ENCODE data around the gene MEGF9. TPM values are rescaled to one million over a fixed set of nuclear protein-coding genes. Genes with fewer than 3 reads are reported as not detected.

Gene MEGF9
- total RNA-seq, 1 donor from 2014 or later: 17.7 TPM

DNA sequence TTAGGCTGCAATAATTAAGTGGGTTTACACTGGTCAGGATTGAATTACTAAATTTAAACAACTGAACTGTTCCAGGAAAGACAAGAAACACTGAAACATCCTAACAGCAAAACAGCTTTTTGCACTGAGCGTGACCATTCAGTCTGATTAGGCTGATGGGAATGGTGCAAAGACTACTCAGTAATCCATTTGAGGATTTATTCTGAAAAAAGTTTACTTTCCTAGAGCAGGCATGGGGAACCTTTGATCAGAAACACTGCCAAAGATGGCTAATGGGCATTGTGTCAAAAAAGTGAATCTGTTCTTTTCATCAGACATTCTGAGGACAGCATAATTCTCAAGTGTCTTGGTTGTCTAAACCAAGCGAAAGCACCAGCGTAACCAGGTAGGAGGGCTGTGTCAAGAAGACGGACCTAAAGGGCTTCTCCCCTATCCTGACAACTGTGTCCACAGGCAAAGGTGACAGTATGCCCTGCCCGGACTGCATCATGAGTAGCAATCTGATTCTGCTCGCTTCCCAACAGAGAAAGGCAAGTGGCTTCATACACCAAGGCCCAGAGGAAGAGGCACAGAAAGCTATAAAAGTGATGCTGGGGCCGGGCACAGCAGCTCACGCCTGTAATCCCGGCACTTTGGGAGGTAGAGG, 45.6 kb upstream of the MEGF9 start:
- Histone ChIP-seq H4K20me1 (ENCODE audit: insufficient read depth, low read length) (peaks cover 18% of the 10 kb centered on the region), H3K36me3 (ENCODE audit: insufficient read depth, low read length) (peaks cover 22% of the 10 kb centered on the region), H3K79me2 (ENCODE audit: insufficient read depth, low read length) (no peaks in the 10 kb centered on the region), H2AFZ (ENCODE audit: low read depth, low read length) (no peak overlapping the region), H3K4me1 (ENCODE audit: insufficient read depth, low read length) (no peaks in the 10 kb centered on the region), H3K27ac (ENCODE audit: low read depth, low read length) (no peak overlapping the region), H3K9ac (ENCODE audit: low read length) (no peak overlapping the region), H3K4me2 (ENCODE audit: low read length) (no peak overlapping the region), H3K4me3 (ENCODE audit: insufficient read depth, low read depth, low read length) (no peak overlapping the region), H3K27me3 (ENCODE audit: insufficient read depth, low read length) (no peaks in the 10 kb centered on the region), H3K9me3 (ENCODE audit: insufficient read depth, low read depth, low read length) (no peaks in the 10 kb centered on the region)
- H3K4me3 Mint-ChIP-seq (ENCODE audit: unreplicated experiment): no peak overlapping the region
- H3K4me1 Mint-ChIP-seq (ENCODE audit: low read depth, unreplicated experiment): peaks cover 6% of the 10 kb centered on the region
- no peaks in the 10 kb centered on the region for H3K9me3 Mint-ChIP-seq (ENCODE audit: unreplicated experiment)
- no peak for DNase-seq (ENCODE audit: low read depth)
- H3K27me3 Mint-ChIP-seq (ENCODE audit: low read depth, unreplicated experiment): no peaks in the 10 kb centered on the region
- no peak for FAIRE-seq
- H3K36me3 Mint-ChIP-seq (ENCODE audit: low read depth, unreplicated experiment): peaks cover 3% of the 10 kb centered on the region
- no peak overlapping the region for H3K27ac Mint-ChIP-seq (ENCODE audit: unreplicated experiment)
- TF ChIP-seq, protein P1, sequence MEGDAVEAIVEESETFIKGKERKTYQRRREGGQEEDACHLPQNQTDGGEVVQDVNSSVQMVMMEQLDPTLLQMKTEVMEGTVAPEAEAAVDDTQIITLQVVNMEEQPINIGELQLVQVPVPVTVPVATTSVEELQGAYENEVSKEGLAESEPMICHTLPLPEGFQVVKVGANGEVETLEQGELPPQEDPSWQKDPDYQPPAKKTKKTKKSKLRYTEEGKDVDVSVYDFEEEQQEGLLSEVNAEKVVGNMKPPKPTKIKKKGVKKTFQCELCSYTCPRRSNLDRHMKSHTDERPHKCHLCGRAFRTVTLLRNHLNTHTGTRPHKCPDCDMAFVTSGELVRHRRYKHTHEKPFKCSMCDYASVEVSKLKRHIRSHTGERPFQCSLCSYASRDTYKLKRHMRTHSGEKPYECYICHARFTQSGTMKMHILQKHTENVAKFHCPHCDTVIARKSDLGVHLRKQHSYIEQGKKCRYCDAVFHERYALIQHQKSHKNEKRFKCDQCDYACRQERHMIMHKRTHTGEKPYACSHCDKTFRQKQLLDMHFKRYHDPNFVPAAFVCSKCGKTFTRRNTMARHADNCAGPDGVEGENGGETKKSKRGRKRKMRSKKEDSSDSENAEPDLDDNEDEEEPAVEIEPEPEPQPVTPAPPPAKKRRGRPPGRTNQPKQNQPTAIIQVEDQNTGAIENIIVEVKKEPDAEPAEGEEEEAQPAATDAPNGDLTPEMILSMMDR (IDR thresholded peaks at IDR 0.05; ENCODE audit: insufficient read depth, low read depth, low read length): no peak
- no peak for TF ChIP-seq EZH2 (IDR thresholded peaks at IDR 0.05; ENCODE audit: insufficient read depth, low read length)

GRCh38 chr9:120758544-120758943, 44.3 kb upstream of the MEGF9 start:
- no peak overlapping the region for H3K4me3 ChIP-seq (ENCODE audit: insufficient read depth, low read depth, low read length)
- TF ChIP-seq, protein P1 (IDR thresholded peaks at IDR 0.05; ENCODE audit: insufficient read depth, low read depth, low read length): no peak
- TF ChIP-seq EZH2 (IDR thresholded peaks at IDR 0.05; ENCODE audit: insufficient read depth, low read length): no peak
- peaks cover 16% of the 10 kb centered on the region for H3K36me3 ChIP-seq (ENCODE audit: insufficient read depth, low read length)
- no peaks in the 10 kb centered on the region for H3K4me1 ChIP-seq (ENCODE audit: insufficient read depth, low read length)
- DNase-seq (ENCODE audit: low read depth) (no peak), FAIRE-seq (no peak)
- no peaks in the 10 kb centered on the region for H3K27me3 ChIP-seq (ENCODE audit: insufficient read depth, low read length)
- no peak overlapping the region for H3K9ac ChIP-seq (ENCODE audit: low read length)
- no peak overlapping the region for H3K4me2 ChIP-seq (ENCODE audit: low read length)
- H3K27ac ChIP-seq (ENCODE audit: low read depth, low read length): no peak overlapping the region
- H3K4me3 Mint-ChIP-seq (ENCODE audit: unreplicated experiment): no peak overlapping the region
- no peak overlapping the region for H3K27ac Mint-ChIP-seq (ENCODE audit: unreplicated experiment)
- H2AFZ ChIP-seq (ENCODE audit: low read depth, low read length): no peak overlapping the region
- H3K36me3 Mint-ChIP-seq (ENCODE audit: low read depth, unreplicated experiment): no peaks in the 10 kb centered on the region
- no peaks in the 10 kb centered on the region for H3K27me3 Mint-ChIP-seq (ENCODE audit: low read depth, unreplicated experiment)
- peaks cover 18% of the 10 kb centered on the region for H4K20me1 ChIP-seq (ENCODE audit: insufficient read depth, low read length)
- H3K4me1 Mint-ChIP-seq (ENCODE audit: low read depth, unreplicated experiment): peaks cover 6% of the 10 kb centered on the region
- no peaks in the 10 kb centered on the region for H3K9me3 Mint-ChIP-seq (ENCODE audit: unreplicated experiment)
- H3K79me2 ChIP-seq (ENCODE audit: insufficient read depth, low read length): no peaks in the 10 kb centered on the region
- no peaks in the 10 kb centered on the region for H3K9me3 ChIP-seq (ENCODE audit: insufficient read depth, low read depth, low read length)

Data from astrocyte (in vitro differentiated cells and primary cell).